Urinary bladder (tissue), 4 donors: ENCODE data around the gene ITGA8. TPM values are rescaled to one million over a fixed set of nuclear protein-coding genes. Genes with fewer than 3 reads are reported as not detected.
A peak's percentile ranks its signal among the peaks of the same experiment; 100 is the strongest.
"Not testable (repeated sequence)": the region's sequence is repeated elsewhere in the genome, so short reads cannot be mapped to it uniquely, and the experiment has no call there.

Experiments
- DNase-seq: peaks from one replicate; pipeline ENCODE4 v3.0.0-alpha.2; 2015; ENCODE audit errors: extremely low spot score
- H3K27ac ChIP-seq: one replicate; pipeline ENCODE4 v1.5.1; 2013; ENCODE audit warnings: low read depth, mild to moderate bottlenecking, moderate library complexity
- H3K36me3 ChIP-seq: one replicate; pipeline ENCODE4 v1.6.1; 2013; ENCODE audit warnings: mild to moderate bottlenecking, moderate library complexity; ENCODE audit not compliant: insufficient read depth
- H3K4me1 ChIP-seq: one replicate; pipeline ENCODE4 v1.6.1; 2013; ENCODE audit warnings: mild to moderate bottlenecking, moderate library complexity; ENCODE audit not compliant: insufficient read depth
- H3K4me3 ChIP-seq: one replicate; pipeline ENCODE4 v1.5.1; 2013; ENCODE audit warnings: low read depth, low read length
- WGBS: extraction: QIAGEN DNeasy Blood & Tissue Kit; methylation state at CpG from one replicate; pipeline ENCODE4 v1.1.7; 2013; 5-methylcytosine and 5-hydroxymethylcytosine counted together
- polyA plus RNA-seq: library from polyadenylated mRNA; stranded (reverse); fragments of 200-250 nt; gene quantifications from one replicate; pipeline ENCODE4 v1.2.3, GENCODE V29; 2013
- total RNA-seq: library from RNA; depleted of rRNA; stranded (reverse); fragments of >200 nt; gene quantifications from one replicate; pipeline ENCODE4 v1.2.3, GENCODE V29; 2014
- donor health status: healthy with polysubstance abuse.
- donor health status: healthy.

Gene ITGA8
- total and polyA plus RNA-seq, 2 donors, result 34.0 to 62.2 TPM

GRCh38 chr10:15640536-15641085 is 79.1 kb downstream of the ITGA8 start:
- peaks cover 2% of the 10 kb centered on the region for H3K36me3 ChIP-seq
- H3K27ac ChIP-seq, result no peak overlapping the region
- H3K4me1 ChIP-seq, result no peaks in the 10 kb centered on the region
- WGBS, result 89% methylated on average over 5 of the region's 5 CpGs
- no peak overlapping the region for H3K4me3 ChIP-seq
- DNase-seq, result no peak

GRCh38 chr10:15636446-15636845 is 83.3 kb downstream of the ITGA8 start:
- no peak overlapping the region for H3K27ac ChIP-seq
- DNase-seq, result no peak
- H3K36me3 ChIP-seq, result peaks cover 2% of the 10 kb centered on the region
- no peak overlapping the region for H3K4me3 ChIP-seq
- H3K4me1 ChIP-seq, result no peaks in the 10 kb centered on the region
- WGBS, result 87% methylated on average over 3 of the region's 3 CpGs

DNA sequence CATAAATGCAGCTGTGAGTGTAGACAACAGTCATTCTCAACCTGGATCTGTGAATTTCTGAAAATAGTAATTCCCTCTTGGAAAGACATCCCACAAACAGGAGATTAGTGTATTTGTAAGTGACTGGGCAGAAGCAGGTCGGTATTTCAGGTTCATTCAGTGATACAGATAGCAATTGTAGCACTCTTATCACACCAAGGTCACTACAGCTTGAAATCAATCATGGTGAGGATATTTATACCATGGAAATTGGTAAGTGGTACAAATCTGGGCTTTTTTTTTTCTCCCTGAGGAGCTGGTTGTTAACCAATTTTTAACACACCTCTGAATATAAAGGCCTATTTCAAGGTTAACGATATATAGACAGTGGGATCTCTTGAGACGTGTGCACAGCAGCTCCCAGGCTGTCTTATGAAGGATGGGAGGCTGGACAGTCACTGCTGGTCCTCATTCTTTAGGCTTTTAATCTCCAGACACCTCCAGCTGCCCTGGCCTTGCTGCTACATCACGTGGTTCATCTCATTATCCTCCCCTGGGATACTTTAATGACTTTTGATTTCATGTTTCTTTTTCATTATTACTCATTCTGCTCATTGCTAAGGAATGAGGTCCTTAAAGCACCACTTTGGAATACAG is 87.1 kb downstream of the ITGA8 start:
- no peak overlapping the region for H3K4me3 ChIP-seq
- H3K4me1 ChIP-seq, result no peaks in the 10 kb centered on the region
- DNase-seq, result no peak
- no peak overlapping the region for H3K27ac ChIP-seq
- 70% methylated on average over 4 of the region's 4 CpGs for WGBS
- no peaks in the 10 kb centered on the region for H3K36me3 ChIP-seq

- H3K36me3 ChIP-seq, DNase-seq, H3K4me1 ChIP-seq, H3K4me3 ChIP-seq, H3K27ac ChIP-seq: not testable (repeated sequence)
- 93% methylated on average over 3 of the region's 3 CpGs for WGBS
These were observed 88.5 kb downstream of the ITGA8 start for GRCh38 chr10:15631205-15631604.

- no peaks in the 10 kb centered on the region for H3K4me1 ChIP-seq
- H3K4me3 ChIP-seq, result no peak overlapping the region
- no peaks in the 10 kb centered on the region for H3K36me3 ChIP-seq
- peak overlapping the region; percentile 15 for H3K27ac ChIP-seq
- WGBS, result 83% methylated on average over 5 of the region's 5 CpGs
- DNase-seq, result no peak
These were observed 89.4 kb downstream of the ITGA8 start for GRCh38 chr10:15630353-15630752.

DNA sequence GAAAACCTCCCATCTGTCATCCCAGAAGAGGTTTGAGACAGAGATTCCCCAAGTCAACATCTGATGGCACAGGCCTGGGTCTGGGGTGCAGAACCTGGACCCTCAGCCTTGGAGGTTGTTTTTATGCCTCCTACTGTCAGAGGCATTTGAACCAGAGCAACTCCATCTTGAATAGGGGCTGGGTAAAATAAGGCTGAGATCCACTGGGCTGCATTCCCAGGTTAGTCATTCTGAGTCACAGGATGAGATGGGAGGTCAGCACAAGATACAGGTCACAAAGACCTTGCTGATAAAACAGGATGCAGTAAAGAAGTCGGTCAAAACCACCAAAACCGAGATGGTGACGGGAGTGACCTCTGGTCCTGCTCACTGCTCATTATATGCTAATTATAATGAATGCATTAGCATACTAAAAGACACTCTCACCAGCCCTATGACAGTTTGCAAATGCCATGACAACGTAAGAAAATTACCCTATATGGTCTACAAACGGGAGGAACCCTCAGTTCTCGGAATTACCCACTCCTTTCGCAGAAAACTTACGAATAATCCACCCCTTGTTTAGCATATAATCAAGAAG is 92.0 kb downstream of the ITGA8 start:
- Histone ChIP-seq H3K36me3 (no peaks in the 10 kb centered on the region), H3K4me1 (no peaks in the 10 kb centered on the region), H3K27ac (no peak overlapping the region), H3K4me3 (no peak overlapping the region)
- no peak for DNase-seq
- 94% methylated on average over 8 of the region's 8 CpGs for WGBS

- Histone ChIP-seq H3K36me3 (no peaks in the 10 kb centered on the region), H3K4me1 (no peaks in the 10 kb centered on the region), H3K4me3 (no peak overlapping the region), H3K27ac (no peak overlapping the region)
- 97% methylated on average over 2 of the region's 2 CpGs for WGBS
- DNase-seq, result no peak
These were observed 92.8 kb downstream of the ITGA8 start for GRCh38 chr10:15626937-15627336.

DNA sequence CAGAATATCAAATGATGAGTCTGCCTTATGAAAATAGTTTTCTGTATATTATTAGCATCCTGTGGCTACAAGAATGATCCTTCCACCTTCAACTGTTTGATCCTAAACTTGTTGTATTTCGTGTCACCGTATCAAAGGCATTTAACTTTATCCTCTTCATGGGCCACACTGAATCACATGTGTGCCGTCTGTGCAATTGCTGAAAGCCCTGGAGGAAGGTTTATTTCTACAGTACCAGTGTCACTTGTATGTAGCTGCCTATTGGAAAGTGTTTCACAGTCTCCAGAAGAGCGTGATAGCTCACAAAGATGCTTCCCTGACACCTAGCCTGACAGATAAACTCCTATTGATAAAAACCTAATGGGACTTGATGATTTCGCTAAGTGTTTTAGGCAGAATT is 94.5 kb downstream of the ITGA8 start:
- Histone ChIP-seq H3K4me1 (no peaks in the 10 kb centered on the region), H3K4me3 (no peak overlapping the region), H3K36me3 (no peaks in the 10 kb centered on the region), H3K27ac (no peak overlapping the region)
- no peak for DNase-seq
- WGBS, result 36% methylated on average over 5 of the region's 5 CpGs

DNA sequence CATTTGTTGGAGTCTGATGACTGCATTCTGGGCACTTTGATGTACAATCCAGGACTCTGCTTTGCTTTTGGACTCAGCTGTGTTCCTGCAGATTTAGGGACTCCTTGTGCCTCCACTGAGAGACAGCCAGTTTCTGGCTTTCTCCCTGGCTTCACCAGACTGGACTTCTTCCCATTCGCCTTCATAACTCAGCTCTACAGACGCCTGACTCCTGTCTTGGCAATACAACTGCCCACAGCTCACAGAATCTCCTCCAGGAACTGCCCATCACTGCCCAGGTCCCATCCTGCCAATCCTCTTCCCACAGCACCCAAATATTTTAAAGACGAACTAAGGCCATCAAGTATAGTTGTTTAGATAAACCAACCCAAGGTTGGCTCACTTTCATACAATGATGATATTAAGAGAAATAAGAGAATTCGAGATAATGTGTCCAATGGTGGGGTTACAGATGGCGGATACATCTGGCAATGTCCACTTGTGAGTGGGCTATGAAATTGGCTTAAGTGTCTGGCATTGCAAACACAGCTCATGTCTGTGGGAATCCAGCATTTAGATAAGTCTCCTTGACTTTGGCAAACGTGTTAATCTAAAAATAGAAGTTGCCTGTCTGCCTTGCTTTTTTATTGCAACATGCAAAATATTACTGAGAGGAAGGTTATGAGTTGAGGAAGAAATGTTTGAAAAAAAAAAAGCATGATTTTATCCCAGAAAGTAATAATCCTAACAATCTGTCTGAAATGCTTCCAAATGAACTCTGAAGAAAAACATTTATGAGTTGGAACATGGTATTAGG is 95.1 kb downstream of the ITGA8 start:
- no peaks in the 10 kb centered on the region for H3K36me3 ChIP-seq
- H3K27ac ChIP-seq, result no peak overlapping the region
- H3K4me3 ChIP-seq, result no peak overlapping the region
- no peaks in the 10 kb centered on the region for H3K4me1 ChIP-seq
- peak; percentile 35 for DNase-seq
- 26% methylated on average over 6 of the region's 6 CpGs for WGBS

DNA sequence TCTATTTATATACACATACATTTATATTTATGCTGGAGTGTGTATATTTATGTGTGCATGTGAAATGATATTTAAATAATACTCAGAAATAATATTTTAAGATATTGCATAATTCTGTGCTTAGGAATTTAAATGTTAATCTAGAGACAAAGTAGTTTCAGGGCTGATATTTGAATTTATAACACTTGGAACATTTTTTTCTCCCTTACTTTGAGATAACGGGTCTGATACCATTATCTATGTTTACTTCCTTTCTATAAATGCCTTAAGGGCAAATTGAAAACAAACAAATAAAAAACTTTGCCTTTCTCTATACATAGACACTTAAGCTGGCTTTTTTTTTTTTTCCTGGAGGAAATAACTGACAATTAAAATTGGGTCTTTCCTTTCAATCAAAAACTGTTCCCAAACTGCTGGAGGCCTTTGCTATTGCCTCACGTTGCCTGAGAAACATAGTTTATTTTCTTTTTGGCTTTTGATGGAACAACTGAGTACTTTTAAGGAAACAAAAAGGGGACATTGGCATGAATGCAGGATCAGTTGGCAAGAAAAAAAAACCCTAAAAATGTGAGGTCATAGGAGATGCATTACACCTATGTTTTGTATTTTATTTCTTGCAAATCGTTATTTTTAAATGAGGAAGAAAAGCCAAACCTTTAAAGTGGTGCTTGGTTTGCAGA is 98.7 kb downstream of the ITGA8 start:
- no peaks in the 10 kb centered on the region for H3K36me3 ChIP-seq
- no peaks in the 10 kb centered on the region for H3K4me1 ChIP-seq
- H3K27ac ChIP-seq, result no peak overlapping the region
- 22% methylated on average over 3 of the region's 3 CpGs for WGBS
- no peak overlapping the region for H3K4me3 ChIP-seq
- no peak for DNase-seq

- H3K36me3 ChIP-seq, result no peaks in the 10 kb centered on the region
- no peak overlapping the region for H3K27ac ChIP-seq
- 82% methylated on average over 5 of the region's 5 CpGs for WGBS
- no peaks in the 10 kb centered on the region for H3K4me1 ChIP-seq
- H3K4me3 ChIP-seq, result no peak overlapping the region
- no peak for DNase-seq
These were observed 99.4 kb downstream of the ITGA8 start for GRCh38 chr10:15620337-15620736.

- Histone ChIP-seq H3K4me3 (no peak overlapping the region), H3K36me3 (no peaks in the 10 kb centered on the region), H3K4me1 (no peaks in the 10 kb centered on the region), H3K27ac (no peak overlapping the region)
- 91% methylated on average over 2 of the region's 2 CpGs for WGBS
- no peak for DNase-seq
These were observed 110.5 kb downstream of the ITGA8 start for GRCh38 chr10:15609246-15609645.

- H3K4me3 ChIP-seq, result no peak overlapping the region
- DNase-seq, result no peak
- no peaks in the 10 kb centered on the region for H3K4me1 ChIP-seq
- WGBS, result 81% methylated on average over 4 of the region's 4 CpGs
- no peak overlapping the region for H3K27ac ChIP-seq
- no peaks in the 10 kb centered on the region for H3K36me3 ChIP-seq
These were observed 113.3 kb downstream of the ITGA8 start for GRCh38 chr10:15606377-15606776.
